Measurements from ENCODE around the gene APC. TPM values are rescaled to one million over a fixed set of nuclear protein-coding genes. Genes with fewer than 3 reads are reported as not detected.

Gene APC
- total RNA-seq, 1 donor from 2014 or later: 53.9 TPM

DNA sequence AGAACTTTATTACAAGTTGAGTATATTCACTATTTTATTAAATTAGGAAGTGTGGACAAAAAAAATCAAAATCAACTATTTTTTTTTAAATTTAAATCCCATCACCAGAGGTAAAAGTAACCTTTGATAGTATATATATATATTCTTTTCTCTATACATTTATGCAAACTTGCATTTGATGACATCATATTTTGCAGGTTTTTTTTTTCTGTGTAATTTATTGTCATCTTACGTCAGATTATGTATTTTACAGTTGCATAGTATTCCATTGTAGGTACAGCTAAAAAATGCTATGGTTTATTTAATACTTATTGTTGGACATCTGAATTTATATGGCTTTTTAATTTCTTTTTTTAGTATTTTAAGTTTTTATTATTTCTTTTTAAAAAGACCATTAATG, 25.5 kb downstream of the APC start:
- Histone ChIP-seq H3K4me1 (ENCODE audit: insufficient read depth, low read length) (peaks cover 9% of the 10 kb centered on the region), H2AFZ (ENCODE audit: low read depth, low read length) (no peak overlapping the region), H3K27me3 (ENCODE audit: insufficient read depth, low read length) (no peaks in the 10 kb centered on the region), H4K20me1 (ENCODE audit: insufficient read depth, low read length) (no peaks in the 10 kb centered on the region), H3K79me2 (ENCODE audit: insufficient read depth, low read length) (no peaks in the 10 kb centered on the region), H3K4me3 (ENCODE audit: insufficient read depth, low read depth, low read length) (no peak overlapping the region), H3K27ac (ENCODE audit: low read depth, low read length) (no peak overlapping the region), H3K9me3 (ENCODE audit: insufficient read depth, low read depth, low read length) (no peaks in the 10 kb centered on the region), H3K9ac (ENCODE audit: low read length) (no peak overlapping the region), H3K36me3 (ENCODE audit: insufficient read depth, low read length) (peaks cover 11% of the 10 kb centered on the region), H3K4me2 (ENCODE audit: low read length) (no peak overlapping the region)
- Mint-ChIP-seq H3K27ac (ENCODE audit: unreplicated experiment) (no peak overlapping the region), H3K36me3 (ENCODE audit: low read depth, unreplicated experiment) (no peaks in the 10 kb centered on the region), H3K4me3 (ENCODE audit: unreplicated experiment) (no peak overlapping the region), H3K9me3 (ENCODE audit: unreplicated experiment) (no peaks in the 10 kb centered on the region), H3K4me1 (ENCODE audit: low read depth, unreplicated experiment) (peaks cover 7% of the 10 kb centered on the region), H3K27me3 (ENCODE audit: low read depth, unreplicated experiment) (no peaks in the 10 kb centered on the region)
- FAIRE-seq (no peak), DNase-seq (ENCODE audit: low read depth) (no peak)
- TF ChIP-seq, protein P1, sequence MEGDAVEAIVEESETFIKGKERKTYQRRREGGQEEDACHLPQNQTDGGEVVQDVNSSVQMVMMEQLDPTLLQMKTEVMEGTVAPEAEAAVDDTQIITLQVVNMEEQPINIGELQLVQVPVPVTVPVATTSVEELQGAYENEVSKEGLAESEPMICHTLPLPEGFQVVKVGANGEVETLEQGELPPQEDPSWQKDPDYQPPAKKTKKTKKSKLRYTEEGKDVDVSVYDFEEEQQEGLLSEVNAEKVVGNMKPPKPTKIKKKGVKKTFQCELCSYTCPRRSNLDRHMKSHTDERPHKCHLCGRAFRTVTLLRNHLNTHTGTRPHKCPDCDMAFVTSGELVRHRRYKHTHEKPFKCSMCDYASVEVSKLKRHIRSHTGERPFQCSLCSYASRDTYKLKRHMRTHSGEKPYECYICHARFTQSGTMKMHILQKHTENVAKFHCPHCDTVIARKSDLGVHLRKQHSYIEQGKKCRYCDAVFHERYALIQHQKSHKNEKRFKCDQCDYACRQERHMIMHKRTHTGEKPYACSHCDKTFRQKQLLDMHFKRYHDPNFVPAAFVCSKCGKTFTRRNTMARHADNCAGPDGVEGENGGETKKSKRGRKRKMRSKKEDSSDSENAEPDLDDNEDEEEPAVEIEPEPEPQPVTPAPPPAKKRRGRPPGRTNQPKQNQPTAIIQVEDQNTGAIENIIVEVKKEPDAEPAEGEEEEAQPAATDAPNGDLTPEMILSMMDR (IDR thresholded peaks at IDR 0.05; ENCODE audit: insufficient read depth, low read depth, low read length): no peak
- no peak for TF ChIP-seq EZH2 (IDR thresholded peaks at IDR 0.05; ENCODE audit: insufficient read depth, low read length)

- no peak overlapping the region for H3K9ac ChIP-seq (ENCODE audit: low read length)
- H3K27ac Mint-ChIP-seq (ENCODE audit: unreplicated experiment): no peak overlapping the region
These were observed 34.4 kb downstream of the APC start for GRCh38 chr5:112772124-112772523.

DNA sequence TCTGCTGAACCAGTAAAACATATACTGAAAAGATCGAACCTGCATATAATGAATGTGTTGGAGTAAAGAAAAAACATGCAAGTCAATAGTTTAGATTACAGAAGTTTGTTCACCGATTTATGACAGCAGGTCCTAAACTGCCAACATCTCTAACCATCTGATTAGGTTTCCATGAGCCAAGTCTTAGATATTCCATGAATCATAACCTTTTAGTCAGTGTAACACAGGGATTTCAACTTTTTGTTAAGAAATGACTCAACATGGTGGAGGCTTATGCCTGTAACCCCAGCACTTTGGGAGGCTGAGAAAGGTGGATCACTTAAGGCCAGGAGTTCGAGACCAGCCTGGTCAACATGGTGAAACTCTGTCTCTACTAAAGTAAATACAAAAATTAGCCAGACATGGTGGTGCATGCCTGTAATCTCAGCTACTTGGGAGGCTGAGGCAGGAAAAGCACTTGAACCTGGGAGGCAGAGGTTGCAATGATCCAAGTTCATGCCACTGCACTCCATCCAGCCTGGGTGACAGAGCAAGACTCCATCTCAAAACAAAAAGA, 38.7 kb downstream of the APC start:
- H3K4me3 Mint-ChIP-seq (ENCODE audit: unreplicated experiment): no peak overlapping the region
- no peaks in the 10 kb centered on the region for H4K20me1 ChIP-seq (ENCODE audit: insufficient read depth, low read length)
- H3K9me3 Mint-ChIP-seq (ENCODE audit: unreplicated experiment): no peaks in the 10 kb centered on the region
- H3K9ac ChIP-seq (ENCODE audit: low read length): no peak overlapping the region
- no peak overlapping the region for H3K4me2 ChIP-seq (ENCODE audit: low read length)
- peak; percentile 77 for FAIRE-seq
- H3K4me1 ChIP-seq (ENCODE audit: insufficient read depth, low read length): peaks cover 8% of the 10 kb centered on the region
- DNase-seq (ENCODE audit: low read depth): peak; percentile 83
- H3K36me3 ChIP-seq (ENCODE audit: insufficient read depth, low read length): peaks cover 2% of the 10 kb centered on the region
- H3K4me3 ChIP-seq (ENCODE audit: insufficient read depth, low read depth, low read length): no peak overlapping the region
- no peaks in the 10 kb centered on the region for H3K9me3 ChIP-seq (ENCODE audit: insufficient read depth, low read depth, low read length)
- TF ChIP-seq, protein P1 (IDR thresholded peaks at IDR 0.05; ENCODE audit: insufficient read depth, low read depth, low read length): no peak
- no peak for TF ChIP-seq EZH2 (IDR thresholded peaks at IDR 0.05; ENCODE audit: insufficient read depth, low read length)
- no peak overlapping the region for H3K27ac Mint-ChIP-seq (ENCODE audit: unreplicated experiment)
- peaks cover 5% of the 10 kb centered on the region for H3K36me3 Mint-ChIP-seq (ENCODE audit: low read depth, unreplicated experiment)
- no peak overlapping the region for H3K27ac ChIP-seq (ENCODE audit: low read depth, low read length)
- peaks cover 4% of the 10 kb centered on the region for H3K4me1 Mint-ChIP-seq (ENCODE audit: low read depth, unreplicated experiment)
- no peaks in the 10 kb centered on the region for H3K79me2 ChIP-seq (ENCODE audit: insufficient read depth, low read length)
- H3K27me3 ChIP-seq (ENCODE audit: insufficient read depth, low read length): no peaks in the 10 kb centered on the region
- H3K27me3 Mint-ChIP-seq (ENCODE audit: low read depth, unreplicated experiment): no peaks in the 10 kb centered on the region
- H2AFZ ChIP-seq (ENCODE audit: low read depth, low read length): no peak overlapping the region

More at GRCh38 chr5:112772124-112772523, 34.4 kb downstream of the APC start:
- FAIRE-seq (no peak), DNase-seq (ENCODE audit: low read depth) (peak; percentile 12)
- Histone ChIP-seq H3K4me2 (ENCODE audit: low read length) (no peak overlapping the region), H3K4me1 (ENCODE audit: insufficient read depth, low read length) (peaks cover 10% of the 10 kb centered on the region), H3K36me3 (ENCODE audit: insufficient read depth, low read length) (peaks cover 2% of the 10 kb centered on the region), H3K9me3 (ENCODE audit: insufficient read depth, low read depth, low read length) (no peaks in the 10 kb centered on the region), H3K4me3 (ENCODE audit: insufficient read depth, low read depth, low read length) (no peak overlapping the region), H3K27me3 (ENCODE audit: insufficient read depth, low read length) (no peaks in the 10 kb centered on the region), H4K20me1 (ENCODE audit: insufficient read depth, low read length) (no peaks in the 10 kb centered on the region), H3K79me2 (ENCODE audit: insufficient read depth, low read length) (no peaks in the 10 kb centered on the region), H3K27ac (ENCODE audit: low read depth, low read length) (peak overlapping the region; percentile 34), H2AFZ (ENCODE audit: low read depth, low read length) (no peak overlapping the region)
- H3K36me3 Mint-ChIP-seq (ENCODE audit: low read depth, unreplicated experiment): peaks cover 3% of the 10 kb centered on the region
- no peaks in the 10 kb centered on the region for H3K27me3 Mint-ChIP-seq (ENCODE audit: low read depth, unreplicated experiment)
- TF ChIP-seq, protein P1 (IDR thresholded peaks at IDR 0.05; ENCODE audit: insufficient read depth, low read depth, low read length): no peak
- no peak for TF ChIP-seq EZH2 (IDR thresholded peaks at IDR 0.05; ENCODE audit: insufficient read depth, low read length)
- peaks cover 5% of the 10 kb centered on the region for H3K4me1 Mint-ChIP-seq (ENCODE audit: low read depth, unreplicated experiment)
- no peak overlapping the region for H3K4me3 Mint-ChIP-seq (ENCODE audit: unreplicated experiment)
- H3K9me3 Mint-ChIP-seq (ENCODE audit: unreplicated experiment): no peaks in the 10 kb centered on the region

Measured in astrocyte (in vitro differentiated cells and primary cell).